HG03457 (cell line): ENCODE measurements around the gene ZNF79.

Experiments used
- ATAC-seq: cut with Tn5 transposase; IDR thresholded peaks from one replicate; pipeline ENCODE4 v1.9.1; 2021; ENCODE audit warnings: moderate number of reproducible peaks; ENCODE audit not compliant: unreplicated experiment

Gene ZNF79

DNA sequence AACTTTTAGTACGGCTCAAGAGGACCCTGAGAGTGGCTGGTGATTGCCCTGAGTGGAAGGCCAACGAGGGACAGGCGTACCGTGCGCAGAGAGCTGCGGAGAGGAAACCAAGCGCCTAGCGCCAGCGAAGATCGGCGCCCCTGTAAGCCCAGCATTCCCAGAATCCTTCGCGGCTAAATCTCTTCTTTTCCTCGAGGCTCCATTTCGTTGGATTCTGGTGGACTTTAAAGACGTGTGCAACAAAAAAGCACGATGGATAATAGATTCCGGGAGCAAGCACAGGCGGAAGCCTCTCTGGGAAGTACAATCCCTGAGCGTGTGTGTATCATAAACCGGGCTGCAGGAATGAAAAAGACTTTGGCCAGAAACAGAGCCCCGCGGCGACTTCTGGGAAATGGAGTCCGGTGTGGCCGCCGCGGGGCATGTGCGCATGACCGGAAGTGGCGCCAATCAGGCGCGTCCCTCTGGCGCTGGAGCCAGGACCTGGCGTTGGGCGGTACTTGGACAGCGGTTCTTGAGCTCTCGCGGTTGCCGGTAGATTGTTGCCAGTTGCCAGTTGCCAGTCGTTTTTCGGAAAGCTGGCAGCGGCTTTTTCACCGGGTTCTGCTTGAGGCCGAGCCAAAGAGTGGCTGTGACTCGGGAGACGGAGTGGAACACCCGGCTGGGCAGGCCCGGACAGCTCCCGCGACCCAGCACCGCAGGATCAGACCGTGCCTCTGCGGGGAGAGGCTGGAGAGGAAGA is at the start of gene ZNF79:
ZNF79 (plus strand) TSS at position 449 of the 742 bp plus-strand sequence. CDS start 406 bp downstream, outside the sequence.
- peak; percentile 64 for ATAC-seq

DNA sequence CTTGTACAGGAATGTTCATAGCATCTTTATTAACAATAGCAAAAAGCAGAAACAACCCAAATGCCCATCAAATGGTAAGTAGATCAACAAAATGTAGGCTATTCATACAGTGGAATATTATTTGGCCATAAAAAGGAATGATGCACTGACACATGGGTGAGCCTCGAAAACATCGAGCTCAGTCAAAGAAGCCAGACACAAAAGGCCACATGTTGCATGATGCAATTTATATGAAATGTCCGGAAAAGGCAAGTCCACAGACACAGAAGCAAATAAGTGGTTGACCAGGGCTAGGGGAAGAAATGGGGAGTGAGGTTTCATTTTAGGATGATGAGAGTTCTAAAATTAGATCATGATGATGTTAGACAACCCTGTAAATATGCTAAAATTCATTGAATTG is 43.7 kb upstream of the ZNF79 start:
- no peak for ATAC-seq

DNA sequence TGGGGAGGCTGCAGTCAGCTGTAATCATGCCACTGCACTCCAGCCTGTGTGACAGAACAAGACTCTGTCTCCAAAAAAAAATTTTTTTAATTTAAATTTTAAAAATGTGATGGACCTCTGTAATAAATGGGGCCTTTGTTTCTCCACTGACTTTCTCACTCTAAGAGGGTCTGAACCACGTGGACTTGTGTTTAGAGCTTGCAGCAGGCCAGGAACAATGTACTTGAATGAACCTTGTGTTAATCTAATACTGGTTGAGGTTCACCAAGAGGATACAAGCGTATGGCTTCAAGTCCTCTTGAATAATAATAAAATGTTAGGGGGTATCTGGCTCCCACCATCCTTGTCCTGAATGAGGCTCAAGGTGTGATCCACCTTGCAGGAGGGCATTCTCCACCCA is 41.6 kb upstream of the ZNF79 start:
- no peak for ATAC-seq

DNA sequence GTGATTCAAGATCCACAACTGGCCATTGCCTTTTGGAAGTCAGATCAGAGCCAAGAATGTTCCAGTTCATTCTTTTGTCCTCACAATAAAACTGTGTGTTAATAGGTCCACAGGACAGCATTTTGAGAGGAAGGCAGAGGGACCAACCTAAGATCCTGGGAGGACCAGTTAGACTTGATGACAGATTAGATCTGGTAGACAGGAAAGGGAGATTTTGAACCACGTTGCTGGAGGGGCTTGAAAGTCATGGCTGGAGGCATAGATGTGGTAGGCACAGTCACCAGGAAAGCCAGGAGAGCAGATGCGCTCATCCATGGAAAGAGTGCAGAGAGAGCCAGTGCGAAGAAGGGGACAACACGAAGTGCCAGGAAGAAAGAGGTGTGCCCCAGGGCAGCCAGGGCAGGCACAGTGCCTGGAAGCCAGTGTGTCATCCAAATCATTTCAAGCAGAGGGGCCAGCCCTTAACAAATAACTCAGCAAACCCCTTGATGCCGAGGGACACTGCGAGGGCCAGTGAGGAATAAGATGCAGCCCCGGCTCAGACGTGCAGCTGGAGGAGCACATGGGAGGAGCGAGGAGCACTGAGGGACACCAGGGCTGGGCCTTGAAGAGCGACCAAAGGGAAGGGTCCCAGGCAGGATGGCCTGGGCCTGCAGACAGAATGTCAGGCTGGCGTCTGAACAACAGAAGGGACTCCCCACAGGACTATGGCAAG is 40.0 kb upstream of the ZNF79 start:
- no peak for ATAC-seq

DNA sequence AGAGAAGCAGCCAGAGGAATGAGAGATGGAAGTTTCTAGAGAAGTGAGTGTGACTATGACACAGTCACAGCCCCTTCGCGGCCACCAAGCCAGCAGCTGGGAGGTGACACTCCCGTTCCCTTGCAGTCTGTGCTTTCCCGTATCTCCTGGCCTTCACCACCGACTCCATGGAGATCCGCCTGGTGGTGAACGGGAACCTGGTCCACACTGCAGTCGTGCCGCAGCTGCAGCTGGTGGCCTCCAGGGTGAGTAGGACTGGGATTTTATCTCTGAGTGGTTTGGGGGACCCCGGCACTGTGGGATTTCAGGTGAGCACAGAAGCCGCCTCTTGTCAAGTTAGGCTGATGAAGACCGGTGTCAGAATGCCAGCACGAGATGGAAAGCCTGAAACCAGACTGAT is 39.3 kb upstream of the ZNF79 start:
- no peak for ATAC-seq

DNA sequence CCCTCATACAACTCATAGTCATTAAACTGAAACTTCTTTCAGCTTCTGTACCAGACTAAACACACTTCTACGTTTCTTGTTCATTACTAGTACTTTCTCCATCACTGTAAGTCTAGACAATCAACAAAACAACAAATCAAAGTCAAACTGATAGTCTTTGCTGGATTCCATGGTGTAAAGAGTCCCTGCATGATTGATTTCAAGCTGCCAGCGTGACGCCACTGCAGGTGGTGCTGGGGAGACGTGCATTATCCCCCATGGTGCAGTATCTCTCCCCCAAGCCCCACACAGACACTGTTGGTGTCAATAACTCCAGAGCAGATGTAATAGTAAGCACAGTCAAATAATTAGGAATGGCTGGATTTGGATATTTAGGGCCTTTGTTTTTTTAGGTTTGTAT is 37.9 kb upstream of the ZNF79 start:
- ATAC-seq = no peak

DNA sequence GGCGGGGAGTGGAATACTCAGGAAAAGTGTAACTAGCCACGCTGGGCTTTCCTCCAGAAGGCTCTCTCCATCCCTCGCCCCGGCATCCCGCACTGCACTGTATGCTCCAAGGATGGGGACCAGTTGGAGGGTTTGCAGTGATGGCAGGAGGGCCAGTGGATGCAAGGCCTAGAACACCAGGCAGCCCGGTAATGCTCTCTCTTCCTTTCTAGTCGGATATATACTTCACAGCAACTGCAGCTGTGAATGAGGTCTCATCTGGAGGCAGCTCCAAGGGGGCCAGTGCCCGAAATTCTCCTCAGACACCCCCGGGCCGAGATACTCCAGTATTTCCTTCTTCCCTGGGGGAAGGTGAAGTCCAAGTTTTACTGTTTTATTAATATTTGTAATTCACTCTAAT is 37.2 kb upstream of the ZNF79 start:
- ATAC-seq = no peak

DNA sequence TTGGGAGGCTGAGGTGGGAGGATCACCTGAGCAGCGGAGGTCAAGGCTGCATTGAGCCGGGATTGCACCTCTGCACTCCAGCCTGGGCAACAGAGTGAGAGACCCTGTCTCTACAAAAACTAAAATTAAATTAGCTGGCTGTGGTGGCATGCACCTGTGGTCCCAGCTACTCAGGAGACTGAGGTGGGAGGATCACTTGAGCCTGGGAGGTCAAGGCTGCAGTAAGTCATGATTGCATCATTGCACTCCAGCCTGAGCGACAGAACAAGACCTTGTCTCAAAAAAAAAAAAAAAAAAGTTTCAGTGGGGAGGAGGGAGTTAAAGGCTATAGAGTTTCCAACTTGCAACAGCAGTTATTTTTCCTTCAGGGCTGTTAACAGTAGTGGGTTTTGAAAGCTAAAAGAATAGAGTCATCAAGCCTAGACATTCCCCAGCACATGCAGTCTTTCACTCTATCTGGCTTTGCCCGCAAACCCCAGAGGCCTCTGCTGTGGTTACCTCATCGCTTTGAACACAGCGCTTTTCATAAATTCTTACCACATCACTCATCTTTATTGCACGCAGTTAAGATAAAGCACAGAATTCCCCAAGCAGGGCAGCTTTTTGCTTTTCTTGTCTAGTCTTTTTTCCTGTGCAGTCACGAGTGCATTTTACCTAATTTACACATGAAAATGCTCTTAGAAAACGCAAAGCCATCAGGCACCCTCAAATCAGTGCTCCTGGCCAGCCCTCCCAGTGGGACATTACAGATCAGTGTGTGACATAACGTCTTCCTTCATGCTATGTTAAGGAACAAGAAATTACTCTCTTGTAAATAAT is 35.9 kb upstream of the ZNF79 start:
- peak; percentile 76 for ATAC-seq

DNA sequence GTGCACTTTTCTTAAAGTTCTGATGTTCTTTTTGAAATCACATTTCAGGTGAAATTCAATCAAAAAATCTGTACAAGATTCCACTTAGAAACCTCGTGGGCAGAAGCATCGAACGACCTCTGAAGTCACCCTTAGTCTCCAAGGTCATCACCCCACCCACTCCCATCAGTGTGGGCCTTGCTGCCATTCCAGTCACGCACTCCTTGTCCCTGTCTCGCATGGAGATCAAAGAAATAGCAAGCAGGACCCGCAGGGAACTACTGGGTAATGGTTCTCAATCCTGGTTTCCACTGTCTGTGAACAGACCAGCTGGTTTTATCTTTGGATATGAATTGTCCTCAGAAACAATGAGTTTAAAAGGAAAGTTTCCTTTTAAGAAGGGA is 35.3 kb upstream of the ZNF79 start:
- no peak for ATAC-seq

DNA sequence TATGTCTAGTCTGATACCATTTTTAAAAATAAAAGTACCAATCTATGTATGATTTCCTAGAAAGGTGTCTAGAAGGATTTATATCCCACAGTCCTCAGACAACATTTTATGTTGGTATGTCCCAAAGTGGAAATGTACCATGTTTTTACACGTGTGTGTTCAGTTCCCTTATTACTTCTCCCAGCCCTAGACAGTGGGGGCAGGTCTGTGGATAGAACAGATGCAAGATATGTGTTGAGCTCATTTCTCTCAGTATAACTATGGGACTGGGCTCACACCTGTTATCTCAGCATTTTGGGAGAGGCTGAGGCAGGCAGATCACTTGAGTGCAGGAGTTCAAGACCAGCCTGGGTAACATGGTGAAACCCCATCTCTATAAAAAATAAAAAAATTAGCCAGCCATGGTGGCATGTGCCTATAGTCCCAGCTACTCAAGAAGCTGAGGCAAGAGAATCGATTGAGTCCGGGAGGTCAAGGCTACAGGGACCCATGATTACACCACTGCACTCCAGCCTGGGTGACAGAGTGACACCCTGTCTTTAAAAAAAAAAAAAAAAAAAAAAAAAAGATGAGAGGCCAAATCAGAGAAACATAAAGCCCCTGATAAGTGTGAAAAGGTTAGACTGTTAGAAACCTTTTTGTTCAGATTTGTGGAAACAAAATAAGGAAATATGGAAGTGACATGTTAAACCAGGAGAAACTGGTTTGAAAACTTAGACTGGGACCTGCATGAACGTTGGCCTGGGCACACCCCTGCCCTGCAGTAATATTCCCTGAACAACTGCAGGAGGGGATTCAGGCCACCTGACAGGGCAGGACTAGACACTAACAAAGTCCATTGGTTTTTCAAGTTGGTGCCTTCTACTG is 34.6 kb upstream of the ZNF79 start:
- ATAC-seq = no peak

DNA sequence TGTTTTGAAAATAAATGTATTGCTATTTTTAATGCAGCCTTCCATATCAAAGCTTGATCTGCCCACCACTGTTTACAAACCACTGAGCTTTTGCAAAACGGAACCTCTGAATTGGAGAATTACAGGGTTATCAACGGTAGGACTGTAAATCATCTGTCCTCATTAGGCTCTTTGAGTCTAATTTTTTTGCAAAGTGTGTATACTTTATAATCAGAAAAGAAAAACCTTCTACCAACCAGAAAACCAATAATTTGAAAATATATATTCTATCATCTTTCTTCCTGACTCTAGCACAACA is 34.0 kb upstream of the ZNF79 start:
- no peak for ATAC-seq

DNA sequence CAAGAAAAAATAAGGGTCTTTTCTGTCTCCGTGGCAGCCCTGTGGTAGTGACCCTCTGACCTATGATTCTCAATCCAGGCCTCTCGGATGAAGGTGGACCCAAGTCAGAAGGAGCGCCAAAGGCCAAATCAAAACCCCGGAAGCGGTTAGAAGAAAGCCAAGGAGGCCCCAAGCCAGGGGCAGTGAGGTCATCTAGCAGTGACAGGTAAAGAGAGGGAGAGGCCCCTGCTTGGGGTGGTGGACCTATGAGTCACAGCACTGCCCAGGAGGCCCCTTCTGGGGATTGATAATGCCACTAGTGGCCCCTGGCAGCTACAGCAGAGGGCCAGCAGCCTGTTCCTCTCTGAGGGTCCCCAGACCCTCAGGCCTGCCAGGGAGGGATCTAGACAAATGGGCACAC is 33.6 kb upstream of the ZNF79 start:
- ATAC-seq = no peak

DNA sequence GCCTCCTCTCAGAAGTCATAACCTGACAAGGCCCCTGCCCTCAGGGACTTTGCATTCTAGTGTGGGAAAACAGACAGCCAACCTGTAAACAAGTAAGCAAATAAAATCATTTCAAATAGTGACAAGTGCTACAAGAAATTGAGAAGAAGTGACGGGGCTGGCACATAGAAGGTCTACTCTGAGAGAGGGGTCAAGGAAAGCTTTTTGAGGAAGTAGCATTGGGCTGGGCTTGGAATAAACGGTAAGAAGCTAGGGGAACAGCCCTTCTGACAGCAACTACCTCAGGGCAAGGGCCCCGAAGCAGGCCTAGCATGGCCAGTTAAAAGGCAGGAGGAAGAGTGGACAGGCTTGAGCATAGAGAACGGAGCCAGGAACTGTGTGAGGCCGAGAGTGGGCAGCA is 32.0 kb upstream of the ZNF79 start:
- no peak for ATAC-seq

DNA sequence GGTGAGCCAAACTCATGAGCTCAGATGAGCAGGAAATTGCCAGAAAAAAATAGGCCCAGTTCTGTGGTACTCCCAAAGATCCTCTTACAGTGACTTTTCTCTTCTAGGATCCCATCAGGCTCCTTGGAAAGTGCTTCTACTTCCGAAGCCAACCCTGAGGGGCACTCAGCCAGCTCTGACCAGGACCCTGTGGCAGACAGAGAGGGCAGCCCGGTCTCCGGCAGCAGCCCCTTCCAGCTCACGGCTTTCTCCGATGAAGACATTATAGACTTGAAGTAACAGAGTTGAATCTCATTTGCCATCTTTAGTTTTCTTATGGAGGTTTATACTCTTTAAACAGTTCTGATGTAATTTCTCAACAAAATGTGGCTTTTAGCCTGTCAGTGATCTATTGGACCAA is 31.2 kb upstream of the ZNF79 start:
- no peak for ATAC-seq

DNA sequence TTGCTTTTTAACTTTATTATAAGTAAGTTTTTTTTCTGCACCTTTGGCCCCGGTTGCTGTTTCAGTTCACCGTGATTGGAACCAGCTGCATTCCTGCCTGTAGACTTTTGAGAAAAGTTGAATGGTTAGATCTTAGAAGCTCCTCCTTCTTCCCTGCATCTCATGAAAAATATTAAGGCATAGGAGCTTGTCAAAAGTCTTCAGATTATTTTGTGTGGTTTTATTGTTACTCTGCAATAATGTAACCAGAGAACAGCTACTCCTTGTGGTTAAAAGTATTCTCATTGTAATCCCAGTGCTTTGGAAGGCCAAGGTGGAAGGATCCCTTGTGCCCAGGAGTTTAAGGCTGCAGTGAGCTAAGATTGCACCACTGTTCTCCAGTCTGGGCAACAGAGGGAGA is 30.5 kb upstream of the ZNF79 start:
- no peak for ATAC-seq

DNA sequence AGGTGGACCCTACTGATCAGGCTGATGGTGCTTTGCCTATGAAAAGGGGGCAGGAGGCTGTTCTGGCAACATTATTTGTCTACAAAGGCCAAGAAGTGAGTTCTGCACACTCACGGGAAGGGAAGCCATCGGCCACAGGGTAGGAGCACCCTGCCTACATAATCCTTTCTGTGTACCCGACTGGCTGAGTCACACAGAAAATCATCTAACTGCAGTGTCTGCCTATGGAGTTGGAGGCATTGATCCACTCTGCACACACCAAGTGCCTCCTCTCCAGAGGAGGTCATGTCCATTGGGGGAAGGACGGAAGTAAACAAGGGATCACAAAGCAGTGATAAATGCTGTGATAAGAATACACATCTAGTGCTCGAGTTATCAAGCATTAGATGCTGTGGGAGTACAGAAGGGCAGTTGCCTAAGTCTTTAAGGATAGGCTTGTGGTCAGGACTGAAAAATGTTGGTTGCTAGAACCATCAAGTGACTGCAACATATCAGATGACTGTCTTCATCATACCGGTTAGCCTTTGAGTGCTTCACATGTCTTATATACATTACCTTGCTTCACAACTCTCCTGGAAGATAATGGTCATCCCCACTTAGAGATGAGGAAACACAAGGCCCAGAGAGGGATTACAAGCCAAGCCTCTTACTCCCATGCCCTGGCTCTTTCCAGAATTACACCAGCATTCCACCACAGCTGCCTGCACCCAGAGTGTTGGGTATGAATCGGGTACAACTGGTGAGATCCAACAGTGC is 28.5 kb upstream of the ZNF79 start:
- no peak for ATAC-seq

DNA sequence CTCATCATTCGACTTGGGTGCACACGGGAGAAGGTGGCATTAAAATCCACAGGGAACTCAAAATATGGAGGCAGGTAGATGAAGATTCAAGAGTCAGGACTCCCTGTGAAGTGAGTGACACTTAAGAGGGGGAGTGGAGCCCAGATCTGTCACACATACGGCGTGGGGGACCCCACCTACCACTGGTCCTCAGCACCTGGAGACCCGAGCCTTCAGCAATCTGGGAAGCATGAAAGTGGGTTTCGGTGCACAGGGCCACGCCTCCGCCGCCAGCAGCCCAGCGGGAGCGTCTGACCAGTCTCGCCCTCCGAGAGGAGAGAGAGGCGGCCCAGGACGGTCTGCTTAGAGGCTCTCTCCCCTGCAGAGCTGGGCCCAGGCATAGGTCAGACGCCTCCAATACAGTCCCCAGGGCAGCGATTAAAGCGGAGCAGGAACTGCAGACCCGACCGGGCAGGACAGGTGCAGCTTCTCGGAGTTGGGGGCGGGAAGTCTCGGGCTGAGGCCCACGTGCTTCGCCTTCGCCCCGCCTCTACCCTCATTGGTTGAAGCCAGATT is 27.9 kb upstream of the ZNF79 start:
- ATAC-seq = no peak

DNA sequence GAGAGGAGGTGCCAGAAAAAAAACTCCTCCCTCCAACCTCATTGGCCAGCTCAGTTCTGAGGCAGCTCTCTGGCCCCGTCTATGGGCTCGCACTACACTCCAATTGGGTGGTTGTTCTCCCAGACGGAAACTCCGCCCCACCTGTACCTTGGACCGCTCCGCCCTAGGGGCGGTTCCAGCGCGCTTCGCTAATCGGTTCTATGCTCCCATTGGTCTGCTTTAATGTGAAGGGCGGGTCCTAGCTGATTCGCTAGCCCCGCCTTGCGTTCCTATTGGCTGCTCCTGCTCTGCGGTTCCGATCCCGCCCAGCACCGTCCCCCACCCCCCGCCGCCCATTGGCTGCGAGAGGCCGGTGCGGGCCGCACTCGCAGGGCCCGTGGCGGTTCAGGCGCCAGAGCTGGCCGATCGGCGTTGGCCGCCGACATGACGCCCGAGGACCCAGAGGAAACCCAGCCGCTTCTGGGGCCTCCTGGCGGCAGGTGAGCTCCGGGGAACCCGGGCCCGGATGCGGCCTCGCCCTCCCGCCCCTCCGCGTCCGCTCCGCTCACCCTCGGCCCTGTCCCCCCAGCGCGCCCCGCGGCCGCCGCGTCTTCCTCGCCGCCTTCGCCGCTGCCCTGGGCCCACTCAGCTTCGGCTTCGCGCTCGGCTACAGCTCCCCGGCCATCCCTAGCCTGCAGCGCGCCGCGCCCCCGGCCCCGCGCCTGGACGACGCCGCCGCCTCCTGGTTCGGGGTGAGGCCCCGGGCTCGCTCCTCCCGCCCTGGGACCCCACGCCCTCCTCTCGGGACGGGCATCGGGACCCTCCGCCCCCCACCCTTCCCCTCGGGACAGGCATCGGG is 27.2 kb upstream of the ZNF79 start, which contains the start of gene SLC2A8:
SLC2A8 (plus strand) TSS at position 362 of the 838 bp plus-strand sequence; CDS start at position 424, 62 bp downstream.
- ATAC-seq = peak; percentile 90
